Measurements from ENCODE around the gene SREBF1.

The SREBF1 gene

GRCh38 chr17:17836818-17837379 lies at the start of gene SREBF1:
Gene SREBF1, minus strand, starts transcription at chr17:17836986. Its CDS starts 169 bp downstream, at chr17:17836817.
- FAIRE-seq, result no peak

GRCh38 chr17:17886226-17886625 lies 49.4 kb upstream of the SREBF1 start:
- no peak for FAIRE-seq

GRCh38 chr17:17884391-17885357 lies 47.9 kb upstream of the SREBF1 start:
- FAIRE-seq, result no peak

- no peak for FAIRE-seq
Measured at GRCh38 chr17:17883801-17884200, 47.0 kb upstream of the SREBF1 start.

- FAIRE-seq, result no peak
Measured at GRCh38 chr17:17882082-17882581, 45.3 kb upstream of the SREBF1 start.

GRCh38 chr17:17880577-17881196 lies 43.9 kb upstream of the SREBF1 start:
- no peak for FAIRE-seq

GRCh38 chr17:17877529-17878358 lies 41.0 kb upstream of the SREBF1 start:
- peak; percentile 60 for FAIRE-seq

- FAIRE-seq, result no peak
Measured at GRCh38 chr17:17876959-17877528, 40.3 kb upstream of the SREBF1 start.

GRCh38 chr17:17874478-17874877 lies 37.7 kb upstream of the SREBF1 start:
- FAIRE-seq, result no peak

GRCh38 chr17:17873450-17873991 lies 36.7 kb upstream of the SREBF1 start:
- FAIRE-seq, result no peak

- no peak for FAIRE-seq
Measured at GRCh38 chr17:17872547-17873345, 36.0 kb upstream of the SREBF1 start.

GRCh38 chr17:17871913-17872312 lies 35.1 kb upstream of the SREBF1 start:
- FAIRE-seq, result peak; percentile 83

GRCh38 chr17:17870247-17870646 lies 33.5 kb upstream of the SREBF1 start:
- no peak for FAIRE-seq

GRCh38 chr17:17868641-17869522 lies 32.1 kb upstream of the SREBF1 start:
- FAIRE-seq, result peak; percentile 35

GRCh38 chr17:17866897-17867296 lies 30.1 kb upstream of the SREBF1 start:
- no peak for FAIRE-seq

- FAIRE-seq, result no peak
Measured at GRCh38 chr17:17866425-17866824, 29.6 kb upstream of the SREBF1 start.

GRCh38 chr17:17865035-17865434 lies 28.2 kb upstream of the SREBF1 start:
- FAIRE-seq, result no peak

GRCh38 chr17:17860766-17861107 lies 24.0 kb upstream of the SREBF1 start:
- FAIRE-seq, result no peak

- no peak for FAIRE-seq
Measured at GRCh38 chr17:17859909-17860765, 23.4 kb upstream of the SREBF1 start.
